CMK (cell line): Measurements from ENCODE around the gene TMEM200B.
"Not testable (repeated sequence)": the region's sequence is repeated elsewhere in the genome, so short reads cannot be mapped to it uniquely, and the experiment has no call there.

ENCODE experiments used
- DNase-seq: peaks from one replicate; pipeline ENCODE4 v3.0.0-alpha.2; 2010; ENCODE audit warnings: low read depth

TMEM200B gene

GRCh38 chr1:29133861-29134694 lies 10.4 kb upstream of the TMEM200B start:
- DNase-seq = no peak

GRCh38 chr1:29131056-29131455 lies 7.4 kb upstream of the TMEM200B start:
- DNase-seq = not testable (repeated sequence)

DNA sequence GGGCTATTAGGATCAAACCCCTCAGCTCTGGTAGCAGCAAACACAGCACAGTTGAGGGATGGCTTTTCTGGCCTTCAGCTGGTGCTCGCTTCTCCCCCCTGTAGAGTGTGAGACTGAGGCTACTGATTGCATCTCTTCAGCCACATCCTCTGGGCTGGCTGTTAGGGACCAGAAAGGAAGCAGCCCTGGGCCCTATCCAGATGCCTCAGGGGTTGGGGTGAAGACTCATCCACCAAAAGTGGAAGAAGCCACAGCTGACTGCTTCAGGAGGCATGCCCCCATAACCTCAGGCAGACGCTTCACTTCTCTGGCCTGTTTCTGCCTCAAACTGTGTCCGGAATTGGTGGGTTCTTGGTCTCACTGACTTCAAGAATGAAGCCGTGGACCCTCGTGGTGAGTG lies 6.2 kb upstream of the TMEM200B start:
- DNase-seq = peak; percentile 45

DNA sequence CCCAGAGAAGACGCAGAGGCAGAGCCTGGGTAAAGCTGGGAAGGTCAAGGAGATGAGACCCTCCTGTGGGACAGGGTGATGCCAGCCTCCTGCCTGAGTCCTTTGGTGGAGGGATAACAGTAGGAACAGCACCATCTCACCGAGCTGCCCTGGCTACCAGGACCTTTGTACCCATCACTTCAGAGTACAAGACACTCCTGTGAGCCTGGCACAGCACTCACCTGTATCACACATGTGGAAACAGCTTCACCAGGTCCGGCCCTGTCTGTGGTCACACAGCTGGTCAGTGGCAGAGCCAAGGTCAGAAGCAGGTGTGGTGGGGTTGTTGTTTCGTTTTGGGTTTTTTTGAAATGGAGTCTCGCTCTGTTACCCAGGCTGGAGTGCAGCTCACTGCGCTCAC lies 5.0 kb upstream of the TMEM200B start:
- no peak for DNase-seq

DNA sequence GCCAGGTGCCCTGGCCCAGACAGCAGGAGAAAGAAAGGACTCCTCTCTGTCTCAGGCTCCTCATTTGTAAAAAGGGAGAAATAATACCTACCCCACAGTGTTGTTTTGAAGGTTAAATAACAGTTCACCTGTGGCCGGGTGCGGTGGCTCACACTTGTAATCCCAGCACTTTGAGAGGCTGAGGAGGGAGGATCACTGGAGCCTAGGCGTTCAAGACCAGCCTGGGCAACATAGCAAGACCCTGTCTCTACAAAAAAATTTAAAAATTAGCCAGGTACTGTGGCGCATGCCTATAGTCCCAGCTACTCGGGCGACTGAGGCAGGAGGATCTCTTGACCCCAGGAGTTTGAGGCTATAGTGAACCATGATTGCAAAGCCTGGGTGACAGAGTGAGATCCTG lies 2.5 kb upstream of the TMEM200B start:
- DNase-seq = no peak

GRCh38 chr1:29125788-29126187 lies 2.1 kb upstream of the TMEM200B start:
- DNase-seq = no peak

DNA sequence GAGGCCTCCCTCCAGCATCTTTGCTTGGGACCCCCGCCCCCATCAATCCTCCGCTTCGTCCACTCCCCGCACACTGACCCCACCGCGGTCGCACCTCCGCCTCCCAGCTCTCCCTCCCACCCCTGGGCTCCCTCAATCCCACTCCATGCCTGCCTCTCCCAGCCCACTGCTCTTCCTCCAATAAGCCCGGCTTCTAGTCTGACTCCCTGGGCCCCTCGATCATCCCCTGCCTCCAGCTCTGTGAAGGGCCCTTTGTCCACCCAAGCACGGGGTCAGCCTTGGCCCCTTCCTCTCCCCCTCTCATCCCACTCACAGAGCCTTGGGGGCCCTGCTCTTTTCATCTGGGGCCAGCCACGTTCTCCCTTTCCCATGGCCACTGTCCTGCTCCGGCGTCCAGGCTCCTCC lies 1.5 kb upstream of the TMEM200B start:
- DNase-seq = no peak

GRCh38 chr1:29124366-29125236 lies 898 bp upstream of the TMEM200B start:
- peak; percentile 37 for DNase-seq

DNA sequence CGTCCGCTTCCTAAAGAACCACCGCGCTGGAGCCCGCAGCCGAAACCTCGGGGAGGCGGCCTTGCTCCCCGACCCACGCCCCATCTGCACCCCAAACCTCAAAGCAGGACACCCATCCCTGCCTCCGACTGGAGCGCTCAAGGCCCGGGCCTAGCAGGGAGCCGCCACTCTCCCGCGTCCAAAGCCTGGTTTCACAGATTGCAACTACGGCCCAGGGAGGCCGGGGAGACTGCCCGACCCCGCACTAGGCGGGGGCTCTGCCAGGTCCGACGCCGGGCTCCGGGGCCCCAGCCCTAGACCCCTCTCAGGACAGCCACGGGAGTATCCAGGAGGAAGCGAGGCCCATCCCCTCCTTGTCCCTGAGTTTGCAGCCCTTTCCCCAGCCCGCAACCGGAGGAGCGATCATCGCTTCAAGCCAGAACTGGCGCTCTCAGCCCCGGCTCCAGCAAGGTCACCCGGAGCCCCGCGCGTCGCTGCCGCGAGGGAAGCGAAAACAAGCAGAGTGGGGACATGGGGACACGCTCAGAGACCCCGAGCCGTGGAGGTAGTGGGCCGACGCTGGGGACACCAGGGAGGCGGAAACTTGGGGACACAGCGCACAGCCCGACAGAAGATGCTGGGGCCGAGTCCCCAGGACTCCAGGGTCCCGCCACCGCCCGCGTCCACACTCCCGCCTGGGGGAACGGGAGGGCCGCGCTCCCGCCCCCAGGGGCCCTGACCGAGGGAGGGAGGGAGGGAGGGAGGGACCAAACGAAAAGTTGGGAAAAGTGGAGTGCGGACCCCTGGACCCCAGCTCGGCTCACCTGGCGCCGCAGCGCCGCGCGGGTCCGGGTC lies 433 bp downstream of the TMEM200B start:
- DNase-seq = no peak

DNA sequence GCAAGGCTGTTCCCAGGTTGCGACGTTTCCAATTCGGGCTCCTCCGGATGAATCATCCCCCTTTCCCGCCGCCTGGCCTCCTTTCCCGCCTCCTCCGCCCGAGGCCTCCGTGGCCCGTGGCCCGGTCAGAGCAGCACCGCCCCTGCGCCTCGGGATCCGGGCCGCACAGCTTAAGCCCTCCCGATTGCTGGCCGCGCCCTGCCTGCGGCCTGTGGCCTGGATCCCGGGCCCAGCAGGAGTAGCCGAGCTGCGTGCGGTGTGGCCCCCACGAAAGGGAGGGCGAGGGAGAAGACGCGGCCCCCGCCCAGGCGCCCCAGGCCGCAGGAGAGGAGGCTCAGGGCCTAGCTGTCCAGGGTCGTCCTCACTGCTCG lies 1.0 kb downstream of the TMEM200B start:
- DNase-seq = no peak

- DNase-seq = no peak
Observed at GRCh38 chr1:29121936-29122681, 1.6 kb downstream of the TMEM200B start.

- DNase-seq = no peak
Observed at GRCh38 chr1:29121516-29121935, 2.2 kb downstream of the TMEM200B start.

- no peak for DNase-seq
Observed at GRCh38 chr1:29120947-29121485, 2.7 kb downstream of the TMEM200B start.

DNA sequence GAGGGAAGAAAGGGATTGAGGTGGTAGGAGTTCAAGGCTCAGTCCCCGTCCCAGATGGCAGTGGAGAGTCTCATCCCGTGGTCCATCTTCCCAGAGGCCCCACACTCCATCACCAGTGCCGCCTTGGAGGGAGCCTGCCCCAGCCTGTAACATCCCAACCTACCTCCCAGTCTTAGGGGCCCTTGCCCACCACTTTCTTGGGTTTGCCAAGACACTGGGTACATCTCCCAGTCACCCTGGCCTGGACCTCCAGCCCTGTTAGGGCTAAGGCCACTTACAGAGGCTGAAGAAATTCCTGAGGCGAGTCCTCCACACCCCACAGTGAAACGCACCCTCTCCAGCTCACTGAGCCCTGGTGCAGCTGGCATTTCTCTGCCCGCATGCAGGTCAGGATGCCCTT lies 3.3 kb downstream of the TMEM200B start:
- no peak for DNase-seq

DNA sequence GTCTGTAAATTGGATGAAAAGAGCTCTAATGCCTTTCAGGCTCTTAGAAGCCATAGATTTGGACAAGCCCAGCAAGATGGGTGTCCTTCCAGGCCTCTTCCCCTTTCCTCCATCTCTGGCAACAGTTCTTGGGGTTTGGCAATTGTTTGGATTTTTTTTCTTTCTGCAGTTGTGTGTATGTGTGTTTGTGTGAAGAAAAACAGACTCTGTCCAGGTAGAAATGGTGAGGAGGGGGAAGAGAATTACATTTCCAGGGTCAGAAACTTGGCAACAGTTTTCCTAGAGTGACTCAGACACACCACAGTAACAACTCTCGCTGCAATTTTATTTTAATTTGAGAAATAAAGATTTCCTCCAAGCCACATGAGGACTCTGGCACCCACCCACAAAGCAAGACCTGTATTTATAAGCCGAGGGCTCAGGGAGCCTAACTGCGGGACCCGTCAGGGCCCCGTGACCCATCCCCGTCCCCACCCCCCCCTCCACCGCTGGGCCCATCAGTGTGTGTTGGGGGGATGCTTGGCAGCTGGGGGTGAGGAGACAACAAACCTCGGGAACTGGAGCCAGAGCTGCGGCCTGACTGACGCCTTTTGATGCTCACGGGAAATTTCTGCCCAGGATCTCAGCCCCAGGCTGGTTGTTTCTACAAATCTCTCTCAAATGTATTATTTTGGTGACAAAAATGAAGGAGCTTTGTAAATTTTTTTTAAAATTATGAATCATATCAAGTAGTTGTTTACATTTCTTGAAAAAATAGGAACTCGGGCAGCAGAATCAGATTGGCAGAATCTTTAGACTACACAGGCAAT lies 4.4 kb downstream of the TMEM200B start:
- no peak for DNase-seq

DNA sequence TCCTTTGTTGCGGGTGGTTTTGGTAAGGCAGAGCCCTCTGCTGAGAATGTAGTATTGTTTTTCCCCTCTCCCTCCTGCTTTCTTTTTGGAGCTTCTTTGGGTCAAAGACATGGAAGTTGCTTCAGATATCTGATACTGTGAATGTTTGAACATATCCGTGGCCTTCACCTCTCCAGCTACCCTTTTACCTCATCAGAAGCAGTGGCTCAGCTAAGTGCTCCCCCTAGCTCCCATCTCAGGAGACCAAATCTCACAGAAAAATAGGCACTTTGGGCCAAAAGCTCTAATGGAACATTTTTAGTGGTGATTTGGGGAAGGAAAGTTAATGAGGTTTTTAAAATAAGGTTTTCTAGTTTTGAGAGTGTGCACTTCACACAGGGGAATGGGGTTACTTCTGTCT lies 6.3 kb downstream of the TMEM200B start:
- DNase-seq = no peak

DNA sequence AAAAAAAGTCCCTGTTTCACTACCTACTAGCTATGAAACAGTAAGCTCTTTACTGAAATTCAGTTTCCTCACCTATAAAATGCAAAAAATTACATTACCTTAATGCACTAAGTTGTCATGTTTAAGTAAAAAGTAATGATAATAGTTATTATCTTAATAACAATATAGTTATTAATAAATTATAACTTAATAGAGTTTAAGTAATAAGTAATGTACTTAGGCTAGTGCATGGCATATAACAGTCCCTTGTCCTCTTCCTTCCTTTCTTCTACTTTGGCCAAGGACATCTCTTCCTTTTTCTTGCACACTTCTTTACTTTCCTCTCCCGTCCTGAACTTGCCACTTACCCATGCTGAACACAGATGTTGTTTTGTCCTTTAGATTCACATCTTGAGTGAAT lies 9.0 kb downstream of the TMEM200B start:
- no peak for DNase-seq

- DNase-seq = no peak
Observed at GRCh38 chr1:29113413-29114117, 10.1 kb downstream of the TMEM200B start.

- DNase-seq = no peak
Observed at GRCh38 chr1:29112705-29113412, 10.8 kb downstream of the TMEM200B start.
